NCI-H2171 treated with DMSO at 0.1 percent for 48 hours (cell line): ENCODE measurements around the gene PCBP3.
"Not testable (repeated sequence)": the region's sequence is repeated elsewhere in the genome, so short reads cannot be mapped to it uniquely, and the experiment has no call there.

Experiments used
- DNase-seq: peaks from one replicate; lab custom pipeline; 2025; lab: John Stamatoyannopoulos, UW

Gene PCBP3

GRCh38 chr21:45828580-45829570 is 185.3 kb downstream of the PCBP3 start:
- no peak for DNase-seq

GRCh38 chr21:45829668-45830067 is 186.1 kb downstream of the PCBP3 start:
- DNase-seq = no peak

- DNase-seq = no peak
Observed at GRCh38 chr21:45830221-45830640, 186.7 kb downstream of the PCBP3 start.

- DNase-seq = no peak
Observed at GRCh38 chr21:45830720-45831366, 187.3 kb downstream of the PCBP3 start.

- DNase-seq = no peak
Observed at GRCh38 chr21:45831991-45832740, 188.6 kb downstream of the PCBP3 start.

- DNase-seq = not testable (repeated sequence)
Observed at GRCh38 chr21:45832741-45833235, 189.3 kb downstream of the PCBP3 start.

- no peak for DNase-seq
Observed at GRCh38 chr21:45833414-45833813, 189.9 kb downstream of the PCBP3 start.

GRCh38 chr21:45834026-45834715 is 190.6 kb downstream of the PCBP3 start:
- no peak for DNase-seq

- DNase-seq = no peak
Observed at GRCh38 chr21:45834821-45835293, 191.3 kb downstream of the PCBP3 start.

- no peak for DNase-seq
Observed at GRCh38 chr21:45835301-45836267, 192.1 kb downstream of the PCBP3 start.

GRCh38 chr21:45836268-45836655 is 192.7 kb downstream of the PCBP3 start:
- no peak for DNase-seq

- no peak for DNase-seq
Observed at GRCh38 chr21:45836694-45837670, 193.5 kb downstream of the PCBP3 start.

- DNase-seq = no peak
Observed at GRCh38 chr21:45837936-45838335, 194.4 kb downstream of the PCBP3 start.

GRCh38 chr21:45838634-45839033 is 195.1 kb downstream of the PCBP3 start:
- no peak for DNase-seq

- no peak for DNase-seq
Observed at GRCh38 chr21:45839274-45839673, 195.7 kb downstream of the PCBP3 start.

GRCh38 chr21:45841033-45841432 is 197.5 kb downstream of the PCBP3 start:
- DNase-seq = no peak

GRCh38 chr21:45843426-45843825 is 199.9 kb downstream of the PCBP3 start:
- no peak for DNase-seq

- no peak for DNase-seq
Observed at GRCh38 chr21:45844181-45844580, 200.7 kb downstream of the PCBP3 start.
